ENCODE measurements around the gene LONRF2. TPM values are rescaled to one million over a fixed set of nuclear protein-coding genes. Genes with fewer than 3 reads are reported as not detected.

Gene LONRF2
- total RNA-seq, 1 donor from 2014 or later = 9.2 TPM

- H3K27me3 Mint-ChIP-seq = no peaks in the 10 kb centered on the region
- H3K4me3 Mint-ChIP-seq (ENCODE audit: low read depth) = no peak overlapping the region
- no peak for DNase-seq (ENCODE audit: low spot score, unreplicated experiment)
- peaks cover 14% of the 10 kb centered on the region for H3K36me3 Mint-ChIP-seq (ENCODE audit: insufficient read depth)
- H3K4me1 Mint-ChIP-seq (ENCODE audit: low read depth) = no peaks in the 10 kb centered on the region
- TF ChIP-seq CTCF (IDR thresholded peaks at IDR 0.05; ENCODE audit: unreplicated experiment) = no peak
- H3K9me3 Mint-ChIP-seq (ENCODE audit: low read depth) = no peaks in the 10 kb centered on the region
- no peak overlapping the region for H3K27ac Mint-ChIP-seq
Measured at GRCh38 chr2:100292022-100292580, 30.2 kb downstream of the LONRF2 start.

- no peak for TF ChIP-seq CTCF (IDR thresholded peaks at IDR 0.05; ENCODE audit: unreplicated experiment)
- no peak for DNase-seq (ENCODE audit: low spot score, unreplicated experiment)
- H3K9me3 Mint-ChIP-seq (ENCODE audit: low read depth) = no peaks in the 10 kb centered on the region
- H3K27ac Mint-ChIP-seq = no peak overlapping the region
- H3K4me1 Mint-ChIP-seq (ENCODE audit: low read depth) = no peaks in the 10 kb centered on the region
- no peaks in the 10 kb centered on the region for H3K27me3 Mint-ChIP-seq
- no peak overlapping the region for H3K4me3 Mint-ChIP-seq (ENCODE audit: low read depth)
- H3K36me3 Mint-ChIP-seq (ENCODE audit: insufficient read depth) = peaks cover 14% of the 10 kb centered on the region
Measured at GRCh38 chr2:100291152-100291970, 30.9 kb downstream of the LONRF2 start.

DNA sequence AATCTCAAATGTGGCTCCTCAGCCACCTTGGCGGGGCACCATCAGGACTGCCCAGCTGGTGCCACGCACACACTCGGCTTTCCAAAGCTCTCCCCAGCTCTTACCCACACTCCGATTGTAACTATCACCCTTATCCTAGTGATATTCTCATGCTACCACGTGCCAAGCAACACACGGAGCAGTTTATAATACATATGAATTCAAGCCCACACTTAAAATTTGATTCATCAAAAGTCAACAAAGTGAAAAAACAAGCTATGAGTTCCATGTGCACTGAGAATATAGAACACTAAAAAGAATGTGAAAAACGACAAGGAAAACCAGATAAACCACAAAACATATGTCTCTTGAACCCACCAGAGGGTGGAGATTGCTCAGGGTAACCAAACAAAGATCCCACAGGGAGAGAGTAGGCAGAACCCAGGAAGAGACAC lies 31.6 kb downstream of the LONRF2 start:
- no peak overlapping the region for H3K27ac Mint-ChIP-seq
- DNase-seq (ENCODE audit: low spot score, unreplicated experiment) = no peak
- peaks cover 6% of the 10 kb centered on the region for H3K4me1 Mint-ChIP-seq (ENCODE audit: low read depth)
- peaks cover 11% of the 10 kb centered on the region for H3K36me3 Mint-ChIP-seq (ENCODE audit: insufficient read depth)
- no peak for TF ChIP-seq CTCF (IDR thresholded peaks at IDR 0.05; ENCODE audit: unreplicated experiment)
- no peaks in the 10 kb centered on the region for H3K9me3 Mint-ChIP-seq (ENCODE audit: low read depth)
- no peak overlapping the region for H3K4me3 Mint-ChIP-seq (ENCODE audit: low read depth)
- H3K27me3 Mint-ChIP-seq = no peaks in the 10 kb centered on the region

GRCh38 chr2:100289020-100289419 lies 33.3 kb downstream of the LONRF2 start:
- Mint-ChIP-seq H3K36me3 (ENCODE audit: insufficient read depth) (peaks cover 7% of the 10 kb centered on the region), H3K4me3 (ENCODE audit: low read depth) (no peak overlapping the region), H3K27me3 (no peaks in the 10 kb centered on the region), H3K27ac (no peak overlapping the region), H3K9me3 (ENCODE audit: low read depth) (no peaks in the 10 kb centered on the region), H3K4me1 (ENCODE audit: low read depth) (peaks cover 9% of the 10 kb centered on the region)
- no peak for TF ChIP-seq CTCF (IDR thresholded peaks at IDR 0.05; ENCODE audit: unreplicated experiment)
- no peak for DNase-seq (ENCODE audit: low spot score, unreplicated experiment)

GRCh38 chr2:100286318-100286717 lies 36.0 kb downstream of the LONRF2 start:
- Mint-ChIP-seq H3K4me3 (ENCODE audit: low read depth) (no peak overlapping the region), H3K9me3 (ENCODE audit: low read depth) (no peaks in the 10 kb centered on the region), H3K36me3 (ENCODE audit: insufficient read depth) (peaks cover 12% of the 10 kb centered on the region), H3K27me3 (no peaks in the 10 kb centered on the region), H3K27ac (peak overlapping the region; percentile 87), H3K4me1 (ENCODE audit: low read depth) (peaks cover 9% of the 10 kb centered on the region)
- no peak for DNase-seq (ENCODE audit: low spot score, unreplicated experiment)
- no peak for TF ChIP-seq CTCF (IDR thresholded peaks at IDR 0.05; ENCODE audit: unreplicated experiment)

All from progenitor cell of endocrine pancreas (in vitro differentiated cells).